Measurements from ENCODE around the gene ATG7.

The ATG7 gene

GRCh38 chr3:11254876-11255275 is 17.3 kb upstream of the ATG7 start:
- TF ChIP-seq CTCF (IDR thresholded peaks at IDR 0.05) = no peak

DNA sequence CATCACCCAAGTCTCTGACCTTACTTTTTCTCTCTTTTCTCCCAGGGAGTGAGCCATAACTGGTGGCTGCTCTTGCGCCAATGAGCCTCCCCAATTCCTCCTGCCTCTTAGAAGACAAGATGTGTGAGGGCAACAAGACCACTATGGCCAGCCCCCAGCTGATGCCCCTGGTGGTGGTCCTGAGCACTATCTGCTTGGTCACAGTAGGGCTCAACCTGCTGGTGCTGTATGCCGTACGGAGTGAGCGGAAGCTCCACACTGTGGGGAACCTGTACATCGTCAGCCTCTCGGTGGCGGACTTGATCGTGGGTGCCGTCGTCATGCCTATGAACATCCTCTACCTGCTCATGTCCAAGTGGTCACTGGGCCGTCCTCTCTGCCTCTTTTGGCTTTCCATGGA is 13.2 kb upstream of the ATG7 start:
- no peak for TF ChIP-seq CTCF (IDR thresholded peaks at IDR 0.05)

- no peak for TF ChIP-seq CTCF (IDR thresholded peaks at IDR 0.05)
These were observed 11.7 kb upstream of the ATG7 start for GRCh38 chr3:11260460-11260859.

DNA sequence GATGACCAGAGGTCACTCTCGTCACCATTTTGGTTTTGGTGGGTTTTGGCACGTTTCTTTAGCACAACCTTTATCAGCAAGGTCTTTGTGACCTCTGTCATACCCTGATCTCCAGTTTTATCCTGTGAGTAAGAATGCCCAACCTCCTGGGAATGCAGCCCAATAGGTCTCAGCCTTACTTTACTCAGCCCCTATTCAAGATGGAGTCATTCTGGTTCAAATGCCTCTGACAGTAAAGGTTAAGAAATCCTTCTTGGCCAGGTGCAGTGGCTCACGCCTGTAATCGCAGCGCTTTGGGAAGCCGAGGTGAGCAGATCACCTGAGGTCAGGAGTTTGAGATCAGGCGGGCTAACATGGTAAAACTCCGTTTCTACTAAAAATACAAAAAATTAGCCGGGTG is 3.2 kb upstream of the ATG7 start:
- TF ChIP-seq CTCF (IDR thresholded peaks at IDR 0.05) = no peak

DNA sequence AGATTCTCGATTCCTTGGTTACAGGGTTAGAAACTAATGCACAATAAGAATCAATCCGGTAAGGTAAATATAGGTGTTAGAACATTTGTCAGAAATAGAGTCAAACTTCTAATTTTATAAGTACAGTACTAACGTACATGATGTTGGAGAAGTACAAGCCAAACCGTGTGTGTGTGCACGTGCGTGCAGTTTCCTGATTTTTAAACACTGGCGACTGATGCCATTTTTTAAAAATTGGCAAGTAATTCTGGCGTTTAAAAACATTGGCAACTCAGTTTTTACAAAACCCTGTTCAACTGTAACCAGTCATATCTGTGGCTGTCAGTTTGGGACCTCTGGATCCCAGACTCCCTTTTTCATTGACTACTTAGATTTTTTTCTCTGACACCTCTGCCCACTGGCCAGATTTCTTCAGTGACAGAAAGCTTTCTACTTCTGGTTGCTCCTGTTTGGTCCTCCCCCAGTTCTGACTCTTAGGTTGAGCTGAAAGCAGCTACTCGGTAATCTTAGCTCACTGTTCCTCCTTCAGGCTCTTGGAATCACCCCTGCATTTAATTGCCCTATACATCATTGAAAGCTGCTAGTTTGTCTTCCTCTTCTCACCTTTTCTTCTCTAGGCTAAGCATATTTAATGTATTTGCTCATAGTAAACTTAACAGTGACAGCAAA is 843 bp downstream of the ATG7 start:
- TF ChIP-seq CTCF (IDR thresholded peaks at IDR 0.05) = no peak

DNA sequence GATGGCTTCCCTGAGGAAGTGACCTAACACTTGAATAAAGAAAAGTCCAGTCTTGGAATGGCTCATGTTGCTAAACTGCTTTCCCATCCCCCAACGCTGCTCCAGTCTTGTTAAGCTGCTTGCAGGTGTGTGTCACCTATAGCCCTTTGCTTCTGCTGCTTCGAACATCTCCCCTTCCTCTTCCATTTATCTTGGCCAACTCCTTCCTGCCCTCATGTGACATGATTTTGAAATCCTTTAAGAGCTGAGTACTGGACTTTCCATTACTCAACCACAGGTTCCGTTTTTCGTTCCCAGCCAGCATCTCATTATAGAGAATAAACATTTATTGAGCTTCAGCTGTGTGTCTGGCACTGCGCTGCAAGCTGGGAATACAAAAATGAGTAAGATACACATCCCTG is 1.7 kb downstream of the ATG7 start:
- no peak for TF ChIP-seq CTCF (IDR thresholded peaks at IDR 0.05)

DNA sequence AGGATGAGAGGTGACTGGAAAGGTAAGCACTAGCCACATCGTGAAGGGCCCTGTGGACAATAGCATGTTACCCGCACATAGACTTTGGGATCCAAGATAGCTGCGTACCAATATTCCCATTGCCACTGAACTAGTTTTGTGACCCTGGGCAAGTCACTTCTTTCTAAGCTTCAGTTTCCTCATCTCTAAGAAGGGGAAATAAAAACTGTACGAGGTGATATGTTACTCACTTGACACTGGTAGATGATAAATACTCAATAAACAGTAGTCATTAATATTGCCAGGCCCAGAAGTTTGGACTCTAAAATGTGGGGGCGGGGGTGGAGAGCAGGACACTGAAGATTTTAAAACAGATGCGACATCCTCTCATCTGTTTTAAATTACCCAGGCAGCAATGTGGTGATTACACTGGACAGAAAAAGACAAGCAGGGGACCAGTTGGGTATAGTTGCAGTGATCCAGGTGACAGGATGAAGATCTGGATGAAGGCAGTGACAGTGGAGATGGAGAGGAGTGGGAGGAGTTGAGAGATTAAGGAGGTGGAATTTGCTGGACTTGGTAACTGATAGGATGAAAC is 2.5 kb downstream of the ATG7 start:
- no peak for TF ChIP-seq CTCF (IDR thresholded peaks at IDR 0.05)

DNA sequence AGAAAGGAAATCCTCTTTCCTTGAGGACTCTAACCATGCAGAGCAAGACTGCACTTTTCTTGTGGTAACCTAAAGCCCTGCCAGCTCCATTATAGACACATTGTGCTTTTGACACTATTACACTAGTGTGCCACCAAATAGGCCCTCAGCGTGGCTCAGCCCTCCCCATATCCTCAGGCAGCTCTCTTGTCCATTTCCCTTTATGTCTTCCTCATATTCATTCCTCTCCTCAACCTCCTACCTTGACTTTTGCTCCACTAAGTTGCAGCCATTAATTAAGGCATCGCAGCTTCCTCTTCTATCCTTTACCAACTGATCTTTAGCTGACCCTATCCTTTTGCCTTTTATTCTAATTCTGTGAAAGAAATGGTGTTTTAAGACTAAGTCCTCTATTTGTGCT is 3.7 kb downstream of the ATG7 start:
- no peak for TF ChIP-seq CTCF (IDR thresholded peaks at IDR 0.05)
